Lower lobe of right lung (tissue), 2 donors: ENCODE results near the gene STK4. TPM values are rescaled to one million over a fixed set of nuclear protein-coding genes. Genes with fewer than 3 reads are reported as not detected.

Source experiments
- ATAC-seq, 2 donors: fragments of 200-7000 bp; cut with Tn5 transposase; one replicate each; pipeline ENCODE4 v1.9.1; 2020 to 2022; ENCODE audit warnings: mild to moderate bottlenecking in 2 of 2, moderate library complexity in 2 of 2
- DNase-seq: peaks from one replicate; pipeline ENCODE4 v3.0.0-alpha.2; 2020
- H3K27ac ChIP-seq: fragments of 200-600 bp; one replicate; pipeline ENCODE4 v1.8.0; 2022
- H3K27me3 ChIP-seq: fragments of 200-600 bp; one replicate; pipeline ENCODE4 v1.8.0; 2022; ENCODE audit warnings: low read depth
- H3K36me3 ChIP-seq: fragments of 200-600 bp; one replicate; pipeline ENCODE4 v1.8.0; 2022; ENCODE audit warnings: mild to moderate bottlenecking
- H3K4me1 ChIP-seq: fragments of 200-600 bp; one replicate; pipeline ENCODE4 v1.8.0; 2022
- H3K4me3 ChIP-seq: fragments of 200-600 bp; one replicate; pipeline ENCODE4 v1.8.0; 2022; ENCODE audit warnings: mild to moderate bottlenecking
- H3K9me3 ChIP-seq: fragments of 200-600 bp; one replicate; pipeline ENCODE4 v1.8.0; 2022
- intact Hi-C: fragments of 100-400 bp; cut with DNase I; formaldehyde crosslinking; loops from one replicate; pipeline ENCODE4 v1.11.0; 2022
- total RNA-seq: library from RNA; stranded (reverse); fragmentation: NEBNext Ultra II Directional; extraction: Animal tissue kit (Norgen Biotek cat#: 25700); gene quantifications from one replicate; pipeline ENCODE4 v1.2.1, GENCODE V29; 2021
- TF ChIP-seq, protein P1 (sequence below): fragments of 200-600 bp; IDR thresholded peaks from one replicate; pipeline ENCODE4 v1.8.0; 2022; ENCODE audit warnings: antibody characterized with exemption, mild to moderate bottlenecking
- donor health status: DM: no; HTN: yes; CAD: no; lungs with severe emphysema.

STK4 gene
- total RNA-seq, 1 donor from 2014 or later = 73.4 TPM

GRCh38 chr20:44970243-44970757 lies 4.0 kb downstream of the STK4 start:
- TF ChIP-seq, protein P1, sequence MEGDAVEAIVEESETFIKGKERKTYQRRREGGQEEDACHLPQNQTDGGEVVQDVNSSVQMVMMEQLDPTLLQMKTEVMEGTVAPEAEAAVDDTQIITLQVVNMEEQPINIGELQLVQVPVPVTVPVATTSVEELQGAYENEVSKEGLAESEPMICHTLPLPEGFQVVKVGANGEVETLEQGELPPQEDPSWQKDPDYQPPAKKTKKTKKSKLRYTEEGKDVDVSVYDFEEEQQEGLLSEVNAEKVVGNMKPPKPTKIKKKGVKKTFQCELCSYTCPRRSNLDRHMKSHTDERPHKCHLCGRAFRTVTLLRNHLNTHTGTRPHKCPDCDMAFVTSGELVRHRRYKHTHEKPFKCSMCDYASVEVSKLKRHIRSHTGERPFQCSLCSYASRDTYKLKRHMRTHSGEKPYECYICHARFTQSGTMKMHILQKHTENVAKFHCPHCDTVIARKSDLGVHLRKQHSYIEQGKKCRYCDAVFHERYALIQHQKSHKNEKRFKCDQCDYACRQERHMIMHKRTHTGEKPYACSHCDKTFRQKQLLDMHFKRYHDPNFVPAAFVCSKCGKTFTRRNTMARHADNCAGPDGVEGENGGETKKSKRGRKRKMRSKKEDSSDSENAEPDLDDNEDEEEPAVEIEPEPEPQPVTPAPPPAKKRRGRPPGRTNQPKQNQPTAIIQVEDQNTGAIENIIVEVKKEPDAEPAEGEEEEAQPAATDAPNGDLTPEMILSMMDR = no peak
- Histone ChIP-seq H3K4me1 (peaks cover 43% of the 10 kb centered on the region), H3K27me3 (no peaks in the 10 kb centered on the region), H3K27ac (peak overlapping the region; percentile 61), H3K4me3 (peak overlapping the region; percentile 93), H3K36me3 (peaks cover 37% of the 10 kb centered on the region), H3K9me3 (no peaks in the 10 kb centered on the region)
- ATAC-seq (no peak), DNase-seq (no peak)
- intact Hi-C loops = no loop called here

- DNase-seq (no peak), ATAC-seq (no peak)
- Histone ChIP-seq H3K9me3 (no peaks in the 10 kb centered on the region), H3K4me3 (no peak overlapping the region), H3K27me3 (no peaks in the 10 kb centered on the region), H3K4me1 (peaks cover 30% of the 10 kb centered on the region), H3K27ac (no peak overlapping the region), H3K36me3 (peaks cover 62% of the 10 kb centered on the region)
- intact Hi-C loops = no loop called here
- TF ChIP-seq, protein P1 = no peak
Observed at GRCh38 chr20:44973053-44973452, 6.7 kb downstream of the STK4 start.

- Histone ChIP-seq H3K27me3 (no peaks in the 10 kb centered on the region), H3K4me1 (peaks cover 36% of the 10 kb centered on the region), H3K4me3 (no peak overlapping the region), H3K36me3 (peaks cover 94% of the 10 kb centered on the region), H3K9me3 (no peaks in the 10 kb centered on the region), H3K27ac (no peak overlapping the region)
- ATAC-seq = no peak
- intact Hi-C loops = no loop called here
- TF ChIP-seq, protein P1 = no peak
- DNase-seq = no peak
Observed at GRCh38 chr20:44976698-44977097, 10.4 kb downstream of the STK4 start.

DNA sequence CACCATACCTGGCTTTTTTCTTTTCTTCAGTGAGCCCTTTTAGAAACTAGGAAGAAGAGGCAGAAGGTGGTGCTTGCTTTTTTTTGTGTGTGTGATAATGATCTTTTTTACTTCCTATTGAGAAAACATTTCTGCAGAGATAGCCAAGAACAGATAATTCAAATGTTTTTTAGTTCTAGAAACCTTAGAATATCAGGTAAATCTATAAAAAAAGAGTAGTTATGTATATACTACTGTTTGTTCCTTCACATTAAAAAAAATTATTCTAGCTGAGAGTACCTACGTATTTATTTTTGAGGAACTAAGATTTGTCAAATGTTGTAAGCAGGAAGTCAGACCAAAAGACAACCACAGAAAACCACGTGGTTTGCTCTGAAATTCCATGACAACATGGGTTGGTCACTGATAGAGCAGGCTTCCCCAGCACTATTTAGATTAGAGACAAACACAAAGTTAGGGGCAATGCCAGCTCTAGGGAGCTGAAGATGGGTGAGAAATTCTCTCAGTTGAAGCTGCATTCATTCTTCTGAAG lies 12.8 kb downstream of the STK4 start:
- DNase-seq = no peak
- H3K27me3 ChIP-seq = no peaks in the 10 kb centered on the region
- H3K9me3 ChIP-seq = no peaks in the 10 kb centered on the region
- intact Hi-C loops = no loop called here
- no peak overlapping the region for H3K4me3 ChIP-seq
- peaks cover 92% of the 10 kb centered on the region for H3K36me3 ChIP-seq
- ATAC-seq = peak; percentile 87 to 91
- H3K4me1 ChIP-seq = peaks cover 28% of the 10 kb centered on the region
- TF ChIP-seq, protein P1 = no peak
- peak overlapping the region; percentile 80 for H3K27ac ChIP-seq

DNA sequence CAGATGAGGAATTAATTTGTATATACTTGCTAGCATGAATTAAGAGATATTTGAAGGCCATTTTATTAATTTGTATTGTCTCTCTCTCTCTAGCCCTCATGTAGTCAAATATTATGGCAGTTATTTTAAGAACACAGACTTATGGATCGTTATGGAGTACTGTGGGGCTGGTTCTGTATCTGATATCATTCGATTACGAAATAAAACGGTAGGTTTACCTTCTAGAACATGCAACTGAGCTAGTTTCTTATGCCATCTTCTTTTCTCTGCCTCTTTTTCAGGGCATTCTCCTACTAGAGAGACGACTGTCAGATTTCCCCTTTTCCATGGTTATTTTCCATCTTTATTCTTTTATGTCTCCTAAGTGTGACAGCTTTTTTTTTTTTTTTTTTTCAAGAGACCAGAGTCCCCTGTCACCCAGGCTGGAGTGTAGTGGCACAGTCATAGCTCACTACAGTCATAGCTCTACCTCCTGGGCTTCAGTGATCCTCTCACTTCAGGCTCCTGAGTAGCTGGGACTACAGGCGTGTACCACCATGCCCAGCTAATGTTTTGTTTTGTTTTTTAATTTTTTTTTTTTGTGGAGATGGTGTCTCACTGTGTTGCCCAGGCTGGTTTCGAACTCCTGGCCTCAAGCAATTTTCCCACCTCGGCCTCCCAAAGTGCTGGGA lies 15.6 kb downstream of the STK4 start:
- DNase-seq (no peak), ATAC-seq (no peak)
- H3K9me3 ChIP-seq = no peaks in the 10 kb centered on the region
- intact Hi-C loops = no loop called here
- peaks cover 92% of the 10 kb centered on the region for H3K36me3 ChIP-seq
- no peaks in the 10 kb centered on the region for H3K27me3 ChIP-seq
- H3K4me1 ChIP-seq = peaks cover 28% of the 10 kb centered on the region
- TF ChIP-seq, protein P1 = no peak
- no peak overlapping the region for H3K27ac ChIP-seq
- no peak overlapping the region for H3K4me3 ChIP-seq
